ENCODE results near the gene MAPK1IP1L. TPM values are rescaled to one million over a fixed set of nuclear protein-coding genes. Genes with fewer than 3 reads are reported as not detected.
"Not testable (repeated sequence)": the region's sequence is repeated elsewhere in the genome, so short reads cannot be mapped to it uniquely, and the experiment has no call there.

Gene MAPK1IP1L
- total and polyA plus RNA-seq, 2 of the 8 experiments (the other 6 are each of a cell fraction or from before 2014, with no cell fraction given) = 111 to 228 TPM

DNA sequence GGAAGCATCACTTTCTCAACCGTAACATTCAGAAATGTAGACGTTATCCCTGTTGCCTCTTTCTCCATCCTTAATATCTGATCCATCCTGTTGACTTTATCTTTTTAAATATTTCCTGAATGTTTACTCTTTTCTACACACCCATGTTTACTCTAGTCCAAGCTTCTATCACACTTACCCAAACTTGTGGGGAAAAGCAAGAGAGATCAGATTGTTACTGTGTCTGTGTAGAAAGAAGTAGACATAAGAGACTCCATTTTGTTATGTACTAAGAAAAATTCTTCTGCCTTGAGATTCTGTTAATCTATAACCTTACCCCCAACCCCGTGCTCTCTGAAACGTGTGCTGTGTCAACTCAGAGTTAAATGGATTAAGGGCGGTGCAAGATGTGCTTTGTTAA is 27.1 kb upstream of the MAPK1IP1L start:
- H2BK20ac ChIP-seq (ENCODE audit: low read length); H2BK12ac ChIP-seq (ENCODE audit: low read depth, low read length); CTCF ChIA-PET (ENCODE audit: partially characterized antibody); H4K8ac ChIP-seq (ENCODE audit: extremely low read depth, insufficient read depth, low read length); H3K79me1 ChIP-seq (ENCODE audit: low read depth, low read length); H3K56ac ChIP-seq (replicated peaks; ENCODE audit: insufficient read length, low read depth, low read length); H4K91ac ChIP-seq (replicated peaks; ENCODE audit: insufficient read length, low read length); FAIRE-seq; H3K23ac ChIP-seq (ENCODE audit: insufficient read length); H2AK5ac ChIP-seq (ENCODE audit: low read depth, low read length); H2AFZ ChIP-seq (ENCODE audit: low read length); H3K23me2 ChIP-seq (ENCODE audit: low read depth, low read length); H4K20me1 ChIP-seq (replicated peaks in 1 of 2; ENCODE audit: control insufficient read depth in 1 of 2, insufficient read depth in 2 of 2, low read length in 2 of 2); H2BK120ac ChIP-seq (replicated peaks; ENCODE audit: low read depth, low read length); H3K14ac ChIP-seq (ENCODE audit: insufficient read length); H3K27me3 ChIP-seq (replicated peaks in 1 of 4; ENCODE audit: control insufficient read depth in 3 of 4, extremely low read depth in 1 of 4, insufficient read depth in 3 of 4, low read length in 3 of 4); DNase-seq (ENCODE audit: low read depth in 1 of 2, low spot score in 2 of 2); H2BK15ac ChIP-seq (ENCODE audit: low read length); H3K9me3 ChIP-seq (ENCODE audit: insufficient read depth in 2 of 2, low read depth in 1 of 2, low read length in 1 of 2); H3K4ac ChIP-seq (replicated peaks; ENCODE audit: insufficient read length, low read depth, low read length); H2BK5ac ChIP-seq (ENCODE audit: low read depth, low read length); H3K18ac ChIP-seq (ENCODE audit: extremely low read depth, low read length): not testable (repeated sequence)
- peaks cover 3 to 48% (median 13%) of the 10 kb centered on the region in 4 experiments; a peak in 5 of 8 replicates for H3K36me3 ChIP-seq (ENCODE audit: control insufficient read depth in 2 of 4, insufficient read depth in 4 of 4, low read length in 3 of 4)
- H3K9ac ChIP-seq (replicated peaks in 1 of 4; ENCODE audit: extremely low read depth in 1 of 4, low read depth in 3 of 4, low read length in 3 of 4) = peak overlapping the region in 1 of 4 experiments; percentile 59; a peak in 2 of 7 replicates
- WGBS, 2 experiments (ENCODE audit: extremely low coverage in 1 of 2, insufficient coverage in 1 of 2, insufficient read length in 1 of 2, insufficient replicate concordance in 2 of 2, low coverage in 1 of 2, low lambda C conversion rate in 2 of 2, missing lambda C conversion rate in 1 of 2) = 80% methylated on average over 2 of the region's 5 CpGs; no CpG with 5 or more reads in 1 of the 2 experiments
- POLR2A ChIA-PET (ENCODE audit: partially characterized antibody) = interaction anchor here (2.0 to 2.9 kb wide), 2 partner anchors 10 to 27 kb away, joined by 4 to 11 read pairs; partner anchors contain the start of gene MAPK1IP1L
- peak overlapping the region in 2 of 4 experiments; percentile 17 to 42; a peak in 3 of 8 replicates for H3K4me3 ChIP-seq (ENCODE audit: extremely low read depth in 1 of 4, insufficient read depth in 2 of 4, low read depth in 3 of 4, low read length in 4 of 4)
- 0 out of 2 replicates have a peak overlapping the region, but pooled peaks have one; percentile 16 for H3K27ac ChIP-seq (ENCODE audit: low read depth, low read length)
- H3K79me2 ChIP-seq (ENCODE audit: control insufficient read depth in 1 of 2, insufficient read depth in 2 of 2, low read length in 2 of 2) = peaks cover 13 to 86% of the 10 kb centered on the region in 2 experiments; a peak in 3 of 4 replicates
- H4K5ac ChIP-seq (ENCODE audit: insufficient read length, low read depth, low read length) = peak overlapping the region; percentile 67
- peak overlapping the region; percentile 31 to 57 for H3K4me2 ChIP-seq (ENCODE audit: insufficient read depth in 1 of 2, low read depth in 2 of 2, low read length in 2 of 2)
- peaks cover 0 to 10% (median 1%) of the 10 kb centered on the region in 4 experiments; a peak in 3 of 7 replicates for H3K4me1 ChIP-seq (replicated peaks in 1 of 4; ENCODE audit: control insufficient read depth in 3 of 4, insufficient read depth in 4 of 4, low read length in 3 of 4)

All from H1 (cell line).